Parathyroid adenoma (tissue), 2 donors: Measurements from ENCODE around the gene AKR1B15.

Experiments
- H2AFZ ChIP-seq: fragments of 300-600 bp; sonication (generic); one replicate; pipeline ENCODE4 v1.7.0; 2017; ENCODE audit warnings: antibody characterized with exemption, mild to moderate bottlenecking
- H3K27ac ChIP-seq: fragments of 300-600 bp; sonication (generic); one replicate; pipeline ENCODE4 v1.7.0; 2017
- H3K27me3 ChIP-seq: fragments of 300-600 bp; sonication (generic); one replicate; pipeline ENCODE4 v1.7.0; 2017; ENCODE audit warnings: low read length; ENCODE audit not compliant: control insufficient read depth, insufficient read depth
- H3K36me3 ChIP-seq: fragments of 300-600 bp; sonication (generic); one replicate; pipeline ENCODE4 v1.7.0; 2017; ENCODE audit warnings: low read length; ENCODE audit not compliant: control insufficient read depth, insufficient read depth
- H3K4me1 ChIP-seq: fragments of 300-600 bp; sonication (generic); one replicate; pipeline ENCODE4 v1.7.0; 2017; ENCODE audit warnings: control low read depth
- H3K4me2 ChIP-seq: fragments of 300-600 bp; sonication (generic); one replicate; pipeline ENCODE4 v1.7.0; 2017; ENCODE audit warnings: low read length
- H3K4me3 ChIP-seq: fragments of 300-600 bp; sonication (generic); one replicate; pipeline ENCODE4 v1.7.0; 2017; ENCODE audit warnings: low read depth, low read length
- H3K79me2 ChIP-seq: fragments of 300-600 bp; sonication (generic); one replicate; pipeline ENCODE4 v1.7.0; 2017; ENCODE audit warnings: control low read depth
- H3K9ac ChIP-seq: fragments of 300-600 bp; sonication (generic); one replicate; pipeline ENCODE4 v1.7.0; 2017; ENCODE audit warnings: mild to moderate bottlenecking
- H3K9me3 ChIP-seq: fragments of 300-600 bp; sonication (generic); one replicate; pipeline ENCODE4 v1.7.0; 2017; ENCODE audit warnings: low read length; ENCODE audit not compliant: control insufficient read depth
- TF ChIP-seq, protein P1 (sequence below): fragments of 300-600 bp; sonication (generic); IDR thresholded peaks from one replicate; pipeline ENCODE4 v1.7.0; 2017; ENCODE audit warnings: antibody characterized with exemption, mild to moderate bottlenecking
- donor health status: primary hyperparathyroidism.

AKR1B15 gene

DNA sequence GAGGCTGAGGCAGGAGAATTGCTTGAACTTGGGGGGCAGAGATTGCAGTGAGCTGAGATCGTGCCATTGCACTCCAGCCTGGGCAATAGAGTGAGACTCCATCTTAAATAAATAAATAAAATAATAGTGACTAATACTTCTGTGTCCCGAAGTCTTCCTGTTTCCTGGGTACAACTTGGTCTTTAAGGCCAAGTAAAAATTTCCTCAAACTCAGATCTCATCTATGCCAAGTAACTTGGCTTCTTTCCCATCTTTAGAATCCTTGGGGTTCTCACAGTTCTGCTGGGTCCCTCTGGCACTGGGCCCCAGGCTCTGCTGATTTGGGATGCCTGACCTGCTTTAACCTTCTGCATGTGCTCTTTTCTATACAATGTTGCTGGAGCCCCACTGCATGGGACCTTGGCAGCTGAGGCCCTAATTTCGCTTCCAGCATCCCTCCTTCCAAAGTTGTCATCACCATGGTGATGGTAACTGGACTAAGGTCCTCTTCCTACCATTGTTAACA lies 44.2 kb upstream of the AKR1B15 start:
- no peak overlapping the region for H3K4me3 ChIP-seq
- H3K4me1 ChIP-seq: peaks cover 4% of the 10 kb centered on the region
- no peak overlapping the region for H3K4me2 ChIP-seq
- TF ChIP-seq, protein P1, sequence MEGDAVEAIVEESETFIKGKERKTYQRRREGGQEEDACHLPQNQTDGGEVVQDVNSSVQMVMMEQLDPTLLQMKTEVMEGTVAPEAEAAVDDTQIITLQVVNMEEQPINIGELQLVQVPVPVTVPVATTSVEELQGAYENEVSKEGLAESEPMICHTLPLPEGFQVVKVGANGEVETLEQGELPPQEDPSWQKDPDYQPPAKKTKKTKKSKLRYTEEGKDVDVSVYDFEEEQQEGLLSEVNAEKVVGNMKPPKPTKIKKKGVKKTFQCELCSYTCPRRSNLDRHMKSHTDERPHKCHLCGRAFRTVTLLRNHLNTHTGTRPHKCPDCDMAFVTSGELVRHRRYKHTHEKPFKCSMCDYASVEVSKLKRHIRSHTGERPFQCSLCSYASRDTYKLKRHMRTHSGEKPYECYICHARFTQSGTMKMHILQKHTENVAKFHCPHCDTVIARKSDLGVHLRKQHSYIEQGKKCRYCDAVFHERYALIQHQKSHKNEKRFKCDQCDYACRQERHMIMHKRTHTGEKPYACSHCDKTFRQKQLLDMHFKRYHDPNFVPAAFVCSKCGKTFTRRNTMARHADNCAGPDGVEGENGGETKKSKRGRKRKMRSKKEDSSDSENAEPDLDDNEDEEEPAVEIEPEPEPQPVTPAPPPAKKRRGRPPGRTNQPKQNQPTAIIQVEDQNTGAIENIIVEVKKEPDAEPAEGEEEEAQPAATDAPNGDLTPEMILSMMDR: no peak
- no peak overlapping the region for H3K27ac ChIP-seq
- no peaks in the 10 kb centered on the region for H3K27me3 ChIP-seq
- no peaks in the 10 kb centered on the region for H3K79me2 ChIP-seq
- no peaks in the 10 kb centered on the region for H3K9me3 ChIP-seq
- H2AFZ ChIP-seq: no peak overlapping the region
- no peaks in the 10 kb centered on the region for H3K36me3 ChIP-seq
- H3K9ac ChIP-seq: no peak overlapping the region

DNA sequence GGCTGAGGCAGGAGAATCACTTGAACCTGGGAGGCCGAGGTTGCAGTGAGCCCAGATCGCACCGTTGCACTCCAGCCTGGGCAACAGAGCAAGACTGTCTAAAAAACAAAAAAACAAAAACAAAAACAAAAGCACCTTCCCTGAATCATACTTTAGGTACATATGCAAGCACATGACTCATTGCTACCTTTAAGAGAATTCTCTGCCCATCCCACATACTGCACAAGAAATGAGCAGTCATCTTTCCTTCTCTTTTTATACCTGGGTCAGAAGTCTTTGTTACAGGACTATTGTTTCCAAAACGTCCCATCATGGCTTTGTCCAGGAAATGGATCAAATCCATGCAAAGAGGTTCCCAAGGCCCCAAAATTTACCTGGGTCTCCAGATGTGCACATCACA lies 43.1 kb upstream of the AKR1B15 start:
- Histone ChIP-seq H3K27ac (no peak overlapping the region), H3K79me2 (no peaks in the 10 kb centered on the region), H3K9me3 (no peaks in the 10 kb centered on the region), H3K9ac (no peak overlapping the region), H3K4me3 (no peak overlapping the region), H2AFZ (no peak overlapping the region), H3K27me3 (no peaks in the 10 kb centered on the region), H3K4me1 (peaks cover 4% of the 10 kb centered on the region), H3K36me3 (no peaks in the 10 kb centered on the region), H3K4me2 (no peak overlapping the region)
- TF ChIP-seq, protein P1: no peak

DNA sequence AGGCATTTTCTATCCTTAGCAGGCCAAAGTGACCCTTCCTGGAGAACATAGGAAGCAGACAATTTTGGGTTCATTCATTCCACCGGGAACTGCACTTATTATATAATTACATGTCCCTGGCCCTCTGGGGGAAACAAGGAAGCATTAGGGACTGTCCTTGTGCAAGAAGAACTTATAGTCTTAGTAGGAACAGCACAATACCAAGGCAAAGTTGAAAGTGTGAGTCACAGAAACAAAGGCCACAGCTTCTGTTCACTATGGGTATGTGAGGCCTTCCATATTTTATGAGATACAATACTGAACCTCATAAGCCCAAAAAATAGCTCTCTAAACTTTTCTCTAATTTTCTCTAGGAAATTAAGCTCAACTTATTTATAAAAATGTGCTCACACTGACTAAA lies 39.9 kb upstream of the AKR1B15 start:
- H3K27me3 ChIP-seq: no peaks in the 10 kb centered on the region

DNA sequence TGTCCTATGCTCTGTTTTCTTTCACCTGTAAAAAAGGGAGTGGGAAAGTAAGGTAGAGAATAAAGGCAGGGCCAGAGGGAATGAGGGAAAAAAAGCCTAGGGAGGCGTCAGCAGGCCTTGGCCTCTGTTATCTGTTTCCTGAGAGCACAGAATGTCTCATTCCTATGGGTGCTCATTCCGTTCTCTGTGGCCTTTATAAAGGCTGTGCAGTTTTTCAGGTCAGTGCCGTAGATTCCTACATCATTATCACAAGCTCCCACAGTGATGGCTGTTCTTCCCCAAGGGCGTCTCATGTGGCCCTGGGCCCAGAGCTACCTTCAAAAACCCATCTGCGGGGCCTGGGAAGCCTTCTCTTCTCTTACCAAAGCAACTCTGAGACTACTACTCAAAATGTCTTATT lies 38.3 kb upstream of the AKR1B15 start:
- Histone ChIP-seq H3K36me3 (no peaks in the 10 kb centered on the region), H3K9ac (no peak overlapping the region), H3K4me3 (no peak overlapping the region), H3K4me2 (no peak overlapping the region), H3K4me1 (no peaks in the 10 kb centered on the region), H3K79me2 (no peaks in the 10 kb centered on the region), H3K9me3 (no peaks in the 10 kb centered on the region), H2AFZ (no peak overlapping the region), H3K27ac (no peak overlapping the region), H3K27me3 (no peaks in the 10 kb centered on the region)
- TF ChIP-seq, protein P1: no peak

More for the DNA sequence above, 39.9 kb upstream of the AKR1B15 start:
- Histone ChIP-seq H3K4me3 (no peak overlapping the region), H3K4me1 (peaks cover 4% of the 10 kb centered on the region), H3K27ac (no peak overlapping the region), H3K9ac (no peak overlapping the region), H3K79me2 (no peaks in the 10 kb centered on the region), H3K4me2 (no peak overlapping the region), H3K9me3 (no peaks in the 10 kb centered on the region), H2AFZ (no peak overlapping the region), H3K36me3 (no peaks in the 10 kb centered on the region)
- TF ChIP-seq, protein P1: no peak

DNA sequence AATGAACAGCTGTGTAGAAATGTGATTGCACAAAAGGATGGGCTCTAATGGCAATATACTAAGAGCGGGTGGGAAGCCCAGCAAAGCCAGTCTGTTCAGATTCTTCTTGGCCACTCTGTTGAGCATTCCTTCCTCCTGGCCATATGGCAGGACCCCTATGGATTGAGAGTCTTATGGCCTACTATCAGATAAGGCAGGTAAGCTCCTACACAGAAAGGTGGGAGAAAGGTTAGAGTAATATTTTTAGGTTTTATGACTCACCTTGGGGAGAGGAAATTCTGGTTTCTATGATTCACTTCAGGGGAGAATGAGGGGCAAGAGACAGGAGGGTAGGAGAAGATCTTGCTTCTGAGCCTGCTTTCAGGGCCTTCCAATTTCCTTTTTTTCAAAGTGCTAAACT lies 36.6 kb upstream of the AKR1B15 start:
- Histone ChIP-seq H3K27me3 (no peaks in the 10 kb centered on the region), H3K9me3 (no peaks in the 10 kb centered on the region), H3K9ac (no peak overlapping the region), H3K4me1 (no peaks in the 10 kb centered on the region), H3K79me2 (no peaks in the 10 kb centered on the region), H3K4me3 (no peak overlapping the region), H2AFZ (no peak overlapping the region), H3K4me2 (no peak overlapping the region), H3K27ac (no peak overlapping the region), H3K36me3 (no peaks in the 10 kb centered on the region)
- TF ChIP-seq, protein P1: no peak
